H1 (cell line): ENCODE results near the gene BCAP31. TPM values are rescaled to one million over a fixed set of nuclear protein-coding genes. Genes with fewer than 3 reads are reported as not detected.

ENCODE experiments used
- CTCF ChIA-PET: fragments of 300-600 bp; sonication (Branson Sonifier 250); formaldehyde crosslinking; loops from one replicate; lab custom pipeline; 2021; ENCODE audit not compliant: partially characterized antibody; lab: Charles Lee
- POLR2A ChIA-PET: fragments of 300-600 bp; sonication (Branson Sonifier 250); formaldehyde crosslinking; loops from one replicate; lab custom pipeline; 2021; ENCODE audit warnings: inconsistent platforms; ENCODE audit not compliant: partially characterized antibody; lab: Charles Lee
- DNase-seq, 2 experiments: peaks; one replicate each; pipeline versions ENCODE4 v3.0.0 to v3.0.0-alpha.2; 2010 to 2022; ENCODE audit warnings: low spot score in 2 of 2, low read depth in 1 of 2, mixed read lengths in 1 of 2
- FAIRE-seq: peaks from 2 replicates; lab custom pipeline; 2011; peaks lifted over from hg19 to GRCh38; lab: Jason Lieb, UNC
- H2AFZ ChIP-seq: 2 replicates; pipeline ENCODE4 v1.8.1; 2012; ENCODE audit warnings: low read length, inconsistent platforms
- H2AK5ac ChIP-seq: 2 replicates; pipeline ENCODE4 v1.6.1; 2013; ENCODE audit warnings: low read depth, low read length
- H2BK120ac ChIP-seq: replicated peaks from 2 replicates; pipeline ENCODE3; 2013; ENCODE audit warnings: low read depth, low read length, inconsistent platforms
- H2BK12ac ChIP-seq: 2 replicates; pipeline ENCODE4 v1.6.1; 2013; ENCODE audit warnings: low read depth, low read length
- H2BK15ac ChIP-seq: 2 replicates; pipeline ENCODE4 v1.6.1; 2013; ENCODE audit warnings: low read length
- H2BK20ac ChIP-seq: 2 replicates; pipeline ENCODE4 v1.6.1; 2013; ENCODE audit warnings: low read length
- H2BK5ac ChIP-seq: 2 replicates; pipeline ENCODE4 v1.6.1; 2013; ENCODE audit warnings: low read depth, low read length
- H3K14ac ChIP-seq: 2 replicates; pipeline ENCODE4 v1.6.1; 2013; ENCODE audit warnings: inconsistent platforms; ENCODE audit not compliant: insufficient read length
- H3K18ac ChIP-seq: 2 replicates; pipeline ENCODE4 v1.6.1; 2013; ENCODE audit warnings: low read length; ENCODE audit errors: extremely low read depth
- H3K23ac ChIP-seq: 2 replicates; pipeline ENCODE4 v1.6.1; 2013; ENCODE audit warnings: inconsistent platforms; ENCODE audit not compliant: insufficient read length
- H3K23me2 ChIP-seq: 2 replicates; pipeline ENCODE4 v1.6.1; 2013; ENCODE audit warnings: low read depth, low read length
- H3K27ac ChIP-seq: 2 replicates; pipeline ENCODE4 v1.6.1; 2011; ENCODE audit warnings: low read depth, low read length, inconsistent platforms
- H3K27me3 ChIP-seq, 4 experiments: replicated peaks in 1 of 4; 1 replicate in 1 of 4; 2 replicates in 3 of 4; pipeline versions ENCODE4 v1.6.1 to v1.8.1; 2011 to 2013; ENCODE audit warnings: low read length in 3 of 4, mild to moderate bottlenecking in 3 of 4, inconsistent platforms in 2 of 4, mixed read lengths in 2 of 4, moderate library complexity in 1 of 4; ENCODE audit not compliant: control insufficient read depth in 3 of 4, insufficient read depth in 3 of 4; ENCODE audit errors: extremely low read depth in 1 of 4
- H3K36me3 ChIP-seq, 4 experiments: 2 replicates each; pipeline versions ENCODE4 v1.6.1 to v1.8.1; 2011 to 2013; ENCODE audit warnings: mild to moderate bottlenecking in 4 of 4, low read length in 3 of 4, moderate library complexity in 2 of 4, control low read depth in 1 of 4, inconsistent platforms in 1 of 4; ENCODE audit not compliant: insufficient read depth in 4 of 4, control insufficient read depth in 2 of 4
- H3K4ac ChIP-seq: replicated peaks from 2 replicates; pipeline ENCODE3; 2013; ENCODE audit warnings: low read length, low read depth, mixed read lengths, inconsistent platforms; ENCODE audit not compliant: insufficient read length
- H3K4me1 ChIP-seq, 4 experiments: replicated peaks in 1 of 4; 1 replicate in 1 of 4; 2 replicates in 3 of 4; pipeline versions ENCODE4 v1.6.1 to v1.8.1; 2011 to 2013; ENCODE audit warnings: low read length in 3 of 4, inconsistent platforms in 2 of 4, mixed read lengths in 1 of 4; ENCODE audit not compliant: insufficient read depth in 4 of 4, control insufficient read depth in 3 of 4
- H3K4me2 ChIP-seq, 2 experiments: 2 replicates each; pipeline versions ENCODE4 v1.6.1 to v1.8.1; 2011 to 2013; ENCODE audit warnings: low read depth in 2 of 2, low read length in 2 of 2, control low read depth in 1 of 2, inconsistent platforms in 1 of 2, mild to moderate bottlenecking in 1 of 2; ENCODE audit not compliant: insufficient read depth in 1 of 2
- H3K4me3 ChIP-seq, 4 experiments: fragments of 200-600, 300-600 bp in 1 of 4; sonication (generic), shearing (Covaris generic), sonication (Bioruptor Twin) in 1 of 4; 2 replicates each; pipeline versions ENCODE4 v1.5.1 to v1.8.1; 2011 to 2016; ENCODE audit warnings: low read length in 4 of 4, low read depth in 3 of 4, control low read depth in 2 of 4, inconsistent platforms in 2 of 4, mild to moderate bottlenecking in 2 of 4, mixed read lengths in 1 of 4, moderate library complexity in 1 of 4; ENCODE audit not compliant: insufficient read depth in 2 of 4; ENCODE audit errors: extremely low read depth in 1 of 4
- H3K56ac ChIP-seq: replicated peaks from 2 replicates; pipeline ENCODE3; 2013; ENCODE audit warnings: low read depth, mild to moderate bottlenecking, mixed read lengths, low read length, inconsistent platforms; ENCODE audit not compliant: insufficient read length
- H3K79me1 ChIP-seq: 2 replicates; pipeline ENCODE4 v1.6.1; 2013; ENCODE audit warnings: low read depth, low read length, control low read depth
- H3K79me2 ChIP-seq, 2 experiments: 2 replicates each; pipeline versions ENCODE4 v1.6.1 to v1.8.1; 2012 to 2013; ENCODE audit warnings: low read length in 2 of 2, mild to moderate bottlenecking in 2 of 2, inconsistent platforms in 1 of 2; ENCODE audit not compliant: insufficient read depth in 2 of 2, control insufficient read depth in 1 of 2
- H3K9ac ChIP-seq, 4 experiments: replicated peaks in 1 of 4; 1 replicate in 1 of 4; 2 replicates in 3 of 4; pipeline versions ENCODE4 v1.6.1 to v1.8.1; 2011 to 2013; ENCODE audit warnings: low read depth in 3 of 4, low read length in 3 of 4, control low read depth in 2 of 4, mild to moderate bottlenecking in 2 of 4, moderate library complexity in 2 of 4, inconsistent platforms in 1 of 4; ENCODE audit errors: extremely low read depth in 1 of 4
- H3K9me3 ChIP-seq, 2 experiments: 2 replicates each; pipeline versions ENCODE4 v1.6.1 to v1.8.1; 2012 to 2013; ENCODE audit warnings: mild to moderate bottlenecking in 2 of 2, moderate library complexity in 2 of 2, control low read depth in 1 of 2, inconsistent platforms in 1 of 2, low read depth in 1 of 2, low read length in 1 of 2, mixed read lengths in 1 of 2; ENCODE audit not compliant: insufficient read depth in 2 of 2
- H4K20me1 ChIP-seq, 2 experiments: replicated peaks in 1 of 2; 2 replicates each; pipeline versions ENCODE3 to v1.8.1; 2011 to 2013; ENCODE audit warnings: inconsistent platforms in 2 of 2, low read length in 2 of 2, mild to moderate bottlenecking in 1 of 2; ENCODE audit not compliant: insufficient read depth in 2 of 2, control insufficient read depth in 1 of 2
- H4K5ac ChIP-seq: 2 replicates; pipeline ENCODE4 v1.6.1; 2013; ENCODE audit warnings: low read length, low read depth, mixed read lengths, inconsistent platforms; ENCODE audit not compliant: insufficient read length
- H4K8ac ChIP-seq: 2 replicates; pipeline ENCODE4 v1.8.0; 2013; ENCODE audit warnings: mild to moderate bottlenecking, moderate library complexity, low read length, inconsistent platforms; ENCODE audit not compliant: insufficient read depth; ENCODE audit errors: extremely low read depth
- H4K91ac ChIP-seq: replicated peaks from 2 replicates; pipeline ENCODE3; 2013; ENCODE audit warnings: low read length, mixed read lengths, inconsistent platforms; ENCODE audit not compliant: insufficient read length
- CREB1 ChIP-seq: IDR thresholded peaks from 2 replicates; pipeline ENCODE4 v1.6.1; 2012; ENCODE audit warnings: inconsistent platforms
- CTBP2 ChIP-seq: IDR thresholded peaks from 2 replicates; pipeline ENCODE4 v1.7.0; 2011; ENCODE audit warnings: borderline replicate concordance, mild to moderate bottlenecking, moderate library complexity, mixed read lengths, low read length; ENCODE audit not compliant: insufficient read depth, insufficient read length
- GABPA ChIP-seq: IDR thresholded peaks from 2 replicates; pipeline ENCODE4 v1.6.1; 2011; ENCODE audit warnings: mild to moderate bottlenecking, low read length, moderate library complexity, borderline replicate concordance; ENCODE audit not compliant: insufficient read depth
- HDAC2 ChIP-seq, 2 experiments: fragments of 300-600 bp in 1 of 2; sonication (generic) in 1 of 2; IDR thresholded peaks; 2 replicates each; pipeline ENCODE4 v1.6.1; 2011 to 2012; ENCODE audit warnings: low read depth in 2 of 2, low read length in 2 of 2, mild to moderate bottlenecking in 2 of 2, moderate library complexity in 2 of 2, borderline replicate concordance in 1 of 2, inconsistent platforms in 1 of 2
- JUN ChIP-seq: IDR thresholded peaks from 2 replicates; pipeline ENCODE4 v1.6.1; 2011; ENCODE audit warnings: low read depth, mild to moderate bottlenecking, improper control_type of control experiment, low read length
- KDM1A ChIP-seq: fragments of 200-600, 300-600 bp; sonication (generic); IDR thresholded peaks from 2 replicates; pipeline ENCODE4 v1.7.1; 2016; ENCODE audit warnings: mild to moderate bottlenecking, low read length, borderline replicate concordance
- KDM4A ChIP-seq: IDR thresholded peaks from one replicate; pipeline ENCODE4 v1.7.1; 2012; ENCODE audit warnings: low read depth, mild to moderate bottlenecking, moderate library complexity, low read length, inconsistent platforms; ENCODE audit not compliant: severe bottlenecking
- PHF8 ChIP-seq: fragments of 200-600 bp; sonication (generic); conservative IDR thresholded peaks from 2 replicates; pipeline ENCODE4 v1.7.1; 2012; ENCODE audit warnings: low read depth, mild to moderate bottlenecking, inconsistent platforms, low read length, moderate library complexity
- RNF2 ChIP-seq: fragments of 200-900, 300-1000 bp; sonication (generic); IDR thresholded peaks from 2 replicates; pipeline ENCODE4 v1.7.1; 2016; ENCODE audit warnings: borderline replicate concordance, low read depth, mild to moderate bottlenecking, antibody characterized with exemption, low read length; ENCODE audit not compliant: poor library complexity, severe bottlenecking; ENCODE audit errors: missing control alignments
- RXRA ChIP-seq: IDR thresholded peaks from 2 replicates; pipeline ENCODE4 v1.6.1; 2011; ENCODE audit warnings: low read depth, mild to moderate bottlenecking, low read length, moderate library complexity; ENCODE audit not compliant: insufficient read depth
- SAP30 ChIP-seq: fragments of 300-600 bp; sonication (generic); IDR thresholded peaks from 2 replicates; pipeline ENCODE4 v1.7.1; 2012; ENCODE audit warnings: low read length, moderate library complexity, mild to moderate bottlenecking, inconsistent platforms; ENCODE audit not compliant: insufficient read depth, insufficient replicate concordance
- ZNF274 ChIP-seq: IDR thresholded peaks from 2 replicates; pipeline ENCODE4 v1.7.0; 2012; ENCODE audit warnings: low read length, borderline replicate concordance; ENCODE audit errors: extremely low read depth
- WGBS, 2 experiments: shearing (Covaris generic) in 1 of 2; methylation state at CpG; one replicate each; pipeline versions ENCODE4 v1.1.6 to v1.1.7; 2013 to 2015; ENCODE audit warnings: low lambda C conversion rate in 2 of 2, mixed read lengths in 2 of 2, inconsistent platforms in 1 of 2, low coverage in 1 of 2, missing lambda C conversion rate in 1 of 2; ENCODE audit not compliant: insufficient replicate concordance in 2 of 2, insufficient coverage in 1 of 2, insufficient read length in 1 of 2; ENCODE audit errors: extremely low coverage in 1 of 2, missing lambda C conversion rate in 1 of 2; 5-methylcytosine and 5-hydroxymethylcytosine counted together
- polyA plus RNA-seq, 7 experiments: library from polyadenylated mRNA; depleted of rRNA in 3 of 7; stranded (reverse) in 5 of 7; unstranded in 2 of 7; fragments of >200 nt in 5 of 7; fragments of 200-250 nt in 2 of 7; gene quantifications; 1 replicate in 5 of 7; 2 replicates in 1 of 7; 4 replicates in 1 of 7; pipeline versions ENCODE4 v1.2.1 to v1.2.3, GENCODE V29; 2011 to 2013; ENCODE audit warnings: missing spikeins in 2 of 7, mixed read lengths in 2 of 7
- total RNA-seq: library from RNA; stranded (reverse); fragmentation: NEBNext Ultra II Directional; extraction: Animal tissue kit (Norgen Biotek cat#: 25700); gene quantifications from 2 replicates; pipeline ENCODE4 v1.2.1, GENCODE V29; 2021

Gene BCAP31
- total and polyA plus RNA-seq, 2 of the 8 experiments (the other 6 are each of a cell fraction or from before 2014, with no cell fraction given): 136 to 159 TPM

DNA sequence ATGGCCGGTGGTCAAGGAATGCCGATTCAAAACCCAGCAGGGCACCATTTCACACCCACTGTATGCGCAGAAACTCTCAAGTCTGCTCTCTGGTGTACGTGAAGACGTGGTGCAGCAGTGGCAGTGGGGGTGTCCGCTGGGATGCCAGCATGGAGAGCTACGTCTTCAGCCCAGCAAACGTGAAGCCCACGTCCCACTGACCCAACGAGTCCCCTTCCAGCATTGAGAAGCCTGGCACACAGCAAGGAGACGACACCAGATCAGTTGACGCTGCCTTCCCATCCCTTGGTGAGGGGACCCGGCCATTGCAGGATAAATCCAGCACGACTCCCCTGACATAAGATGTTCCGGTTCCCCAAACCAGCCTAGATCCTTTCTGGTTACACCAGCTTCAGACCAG lies 37.7 kb upstream of the BCAP31 start:
- Histone ChIP-seq H3K23me2 (no peaks in the 10 kb centered on the region), H3K9ac (no peak overlapping the region), H3K79me2 (no peaks in the 10 kb centered on the region), H3K27me3 (no peaks in the 10 kb centered on the region), H2BK120ac (no peak overlapping the region), H4K20me1 (no peaks in the 10 kb centered on the region), H3K23ac (no peak overlapping the region), H2AFZ (no peak overlapping the region), H2BK5ac (no peak overlapping the region), H3K14ac (no peak overlapping the region), H2AK5ac (no peak overlapping the region), H2BK20ac (no peak overlapping the region), H3K4me2 (no peak overlapping the region), H3K27ac (no peak overlapping the region), H2BK12ac (no peak overlapping the region), H3K79me1 (no peaks in the 10 kb centered on the region), H3K9me3 (no peaks in the 10 kb centered on the region), H4K5ac (no peak overlapping the region), H3K4ac (no peak overlapping the region), H3K36me3 (no peaks in the 10 kb centered on the region), H2BK15ac (no peak overlapping the region), H3K4me1 (peaks cover 0 to 8% (median 4%) of the 10 kb centered on the region in 4 experiments; a peak in 5 of 7 replicates), H4K91ac (no peak overlapping the region), H3K18ac (no peak overlapping the region), H3K4me3 (no peak overlapping the region), H4K8ac (no peak overlapping the region), H3K56ac (no peak overlapping the region)
- FAIRE-seq: no peak
- DNase-seq: no peak
- WGBS, 2 experiments: 96% methylated on average over 14 of the region's 15 CpGs; no CpG with 5 or more reads in 1 of the 2 experiments
- ChIA-PET CTCF (interaction anchor here (1.0 to 3.7 kb wide), 3 partner anchors 18 to 185 kb away, joined by 3 to 16 read pairs (median 10); partner anchors contain the start of gene SRPK3), POLR2A (no interaction called here)
- TF ChIP-seq JUN (no peak), RXRA (no peak), GABPA (no peak), HDAC2 (IDR thresholded peaks at IDR 0.05; ENCODE audit: borderline replicate concordance in 1 of 2, low read depth in 2 of 2, low read length in 2 of 2) (no peak), SAP30 (no peak), RNF2 (no peak), CTBP2 (no peak), KDM4A (no peak), ZNF274 (no peak), CREB1 (no peak), PHF8 (no peak), KDM1A (no peak)
